Endothelial cell of umbilical vein (primary cell): ENCODE measurements around the gene LIPA.

Experiments used
- EZH2 ChIP-seq: IDR thresholded peaks from 2 replicates; pipeline ENCODE4 v1.6.1; 2012; ENCODE audit warnings: borderline replicate concordance, low read depth, mild to moderate bottlenecking, moderate library complexity, low read length, inconsistent platforms; ENCODE audit not compliant: severe bottlenecking
- POLR2A ChIP-seq: IDR thresholded peaks from 2 replicates; pipeline ENCODE4 v1.6.1; 2012; ENCODE audit warnings: low read depth, mild to moderate bottlenecking, control low read depth, low read length
- TF ChIP-seq, protein P1 (sequence below), 2 donors: IDR thresholded peaks; 1 replicate in 1 of 2; 2 replicates in 1 of 2; pipeline ENCODE4 v1.5.1; 2011; ENCODE audit warnings: low read length in 2 of 2, mild to moderate bottlenecking in 2 of 2, moderate library complexity in 2 of 2, control low read depth in 1 of 2, inconsistent platforms in 1 of 2, low read depth in 1 of 2; ENCODE audit not compliant: insufficient read depth in 1 of 2; ENCODE audit errors: extremely low read depth in 1 of 2

DNA sequence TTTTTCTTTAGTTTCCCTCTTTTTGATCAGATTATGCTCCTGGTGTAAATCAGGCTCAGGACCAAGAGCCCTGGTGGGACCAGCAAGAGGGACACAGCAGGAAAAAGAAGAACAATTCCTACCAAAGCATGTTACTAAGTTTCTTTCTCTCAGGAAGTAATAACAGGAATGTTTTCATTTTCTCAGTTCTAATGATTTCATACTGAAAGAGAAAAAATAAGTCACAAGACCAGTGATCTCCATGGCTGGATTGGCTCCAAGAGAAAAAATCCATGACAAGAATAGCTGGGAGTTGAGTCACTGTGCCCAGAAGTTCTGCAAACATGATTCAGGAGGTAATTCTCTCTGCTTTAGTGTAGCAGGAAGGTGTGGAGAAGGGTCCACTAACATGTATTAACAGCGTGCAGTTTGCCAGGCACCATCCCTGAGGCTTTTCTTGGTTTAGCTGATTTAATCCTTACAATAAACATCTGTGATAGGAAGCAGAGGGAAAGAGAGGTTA lies 26.5 kb upstream of the LIPA start:
- TF ChIP-seq EZH2 (no peak), POLR2A (no peak)
- TF ChIP-seq, protein P1, sequence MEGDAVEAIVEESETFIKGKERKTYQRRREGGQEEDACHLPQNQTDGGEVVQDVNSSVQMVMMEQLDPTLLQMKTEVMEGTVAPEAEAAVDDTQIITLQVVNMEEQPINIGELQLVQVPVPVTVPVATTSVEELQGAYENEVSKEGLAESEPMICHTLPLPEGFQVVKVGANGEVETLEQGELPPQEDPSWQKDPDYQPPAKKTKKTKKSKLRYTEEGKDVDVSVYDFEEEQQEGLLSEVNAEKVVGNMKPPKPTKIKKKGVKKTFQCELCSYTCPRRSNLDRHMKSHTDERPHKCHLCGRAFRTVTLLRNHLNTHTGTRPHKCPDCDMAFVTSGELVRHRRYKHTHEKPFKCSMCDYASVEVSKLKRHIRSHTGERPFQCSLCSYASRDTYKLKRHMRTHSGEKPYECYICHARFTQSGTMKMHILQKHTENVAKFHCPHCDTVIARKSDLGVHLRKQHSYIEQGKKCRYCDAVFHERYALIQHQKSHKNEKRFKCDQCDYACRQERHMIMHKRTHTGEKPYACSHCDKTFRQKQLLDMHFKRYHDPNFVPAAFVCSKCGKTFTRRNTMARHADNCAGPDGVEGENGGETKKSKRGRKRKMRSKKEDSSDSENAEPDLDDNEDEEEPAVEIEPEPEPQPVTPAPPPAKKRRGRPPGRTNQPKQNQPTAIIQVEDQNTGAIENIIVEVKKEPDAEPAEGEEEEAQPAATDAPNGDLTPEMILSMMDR (IDR thresholded peaks at IDR 0.05; ENCODE audit: extremely low read depth in 1 of 2, insufficient read depth in 1 of 2, low read depth in 1 of 2, low read length in 2 of 2): no peak
